ENCODE measurements around the gene CPEB3.
A peak's percentile ranks its signal among the peaks of the same experiment; 100 is the strongest.
"Not testable (repeated sequence)": the region's sequence is repeated elsewhere in the genome, so short reads cannot be mapped to it uniquely, and the experiment has no call there.

Gene CPEB3

GRCh38 chr10:92265687-92266258 lies 25.1 kb downstream of the CPEB3 start:
- FAIRE-seq, result no peak

- no peak for FAIRE-seq
These were observed 26.6 kb downstream of the CPEB3 start for GRCh38 chr10:92264249-92264648.

- no peak for FAIRE-seq
These were observed 27.5 kb downstream of the CPEB3 start for GRCh38 chr10:92263396-92263795.

- no peak for FAIRE-seq
These were observed 42.3 kb downstream of the CPEB3 start for GRCh38 chr10:92248566-92248965.

- no peak for FAIRE-seq
These were observed 46.1 kb downstream of the CPEB3 start for GRCh38 chr10:92244796-92245195.

GRCh38 chr10:92242910-92243671 lies 47.8 kb downstream of the CPEB3 start:
- peak; percentile 98 for FAIRE-seq

- FAIRE-seq, result no peak
These were observed 48.5 kb downstream of the CPEB3 start for GRCh38 chr10:92242380-92242779.

- no peak for FAIRE-seq
These were observed 49.4 kb downstream of the CPEB3 start for GRCh38 chr10:92241501-92241900.

GRCh38 chr10:92241158-92241500 lies 49.7 kb downstream of the CPEB3 start:
- FAIRE-seq, result no peak

GRCh38 chr10:92240289-92241157 lies 50.4 kb downstream of the CPEB3 start:
- peak; percentile 91 for FAIRE-seq

- no peak for FAIRE-seq
These were observed 51.1 kb downstream of the CPEB3 start for GRCh38 chr10:92239600-92240288.

- no peak for FAIRE-seq
These were observed 51.7 kb downstream of the CPEB3 start for GRCh38 chr10:92239151-92239599.

- FAIRE-seq, result no peak
These were observed 52.2 kb downstream of the CPEB3 start for GRCh38 chr10:92238586-92239098.

GRCh38 chr10:92238054-92238585 lies 52.8 kb downstream of the CPEB3 start:
- FAIRE-seq, result peak; percentile 65

GRCh38 chr10:92231196-92231595 lies 59.7 kb downstream of the CPEB3 start:
- FAIRE-seq, result no peak

- no peak for FAIRE-seq
These were observed 68.1 kb downstream of the CPEB3 start for GRCh38 chr10:92222603-92223262.

GRCh38 chr10:92219559-92219958 lies 71.3 kb downstream of the CPEB3 start:
- no peak for FAIRE-seq

GRCh38 chr10:92218569-92218968 lies 72.3 kb downstream of the CPEB3 start:
- no peak for FAIRE-seq

GRCh38 chr10:92216608-92217007 lies 74.3 kb downstream of the CPEB3 start:
- not testable (repeated sequence) for FAIRE-seq

GRCh38 chr10:92215222-92215621 lies 75.7 kb downstream of the CPEB3 start:
- not testable (repeated sequence) for FAIRE-seq

- no peak for FAIRE-seq
These were observed 77.8 kb downstream of the CPEB3 start for GRCh38 chr10:92213049-92213448.

- no peak for FAIRE-seq
These were observed 82.1 kb downstream of the CPEB3 start for GRCh38 chr10:92208736-92209135.

Data from islet of Langerhans (tissue), 1 donor.